K562 treated with DMSO at 1 percent for 4 hours (cell line): ENCODE measurements around the gene MEF2A. TPM values are rescaled to one million over a fixed set of nuclear protein-coding genes. Genes with fewer than 3 reads are reported as not detected.

ENCODE experiments used
- total RNA-seq: library from RNA; unstranded; fragments of 300-600 nt; gene quantifications from 2 replicates; pipeline ENCODE4 v1.2.3, GENCODE V29; 2022; ENCODE audit not compliant: insufficient read depth

The MEF2A gene
- 7.4 and 8.0 TPM in 2 replicates for total RNA-seq

GRCh38 chr15:99565299-99566156 is at the start of gene MEF2A:
Gene MEF2A, plus strand, starts transcription at chr15:99565984. Its CDS starts 67,136 bp downstream, at chr15:99633120.

GRCh38 chr15:99733268-99734039 is 167.7 kb downstream of the MEF2A start, which contains the start of gene LYSMD4:
Gene LYSMD4, minus strand, starts transcription at chr15:99733437. Its CDS starts 1,438 bp downstream, at chr15:99731999.

Other genes starting within 250 kb of the MEF2A start
- gene LYSMD4, start 167.5 kb downstream of the MEF2A start, total RNA-seq, result 0.74 and 1.2 TPM in 2 replicates